DOHH2 (cell line): Measurements from ENCODE around the gene CHSY1.

Experiments
- H3F3A ChIP-seq: fragments of 200-600 bp; sonication (generic), shearing (Covaris generic); 2 replicates; pipeline ENCODE4 v1.6.0; 2016; ENCODE audit warnings: antibody characterized with exemption, mild to moderate bottlenecking; ENCODE audit not compliant: control insufficient read depth, insufficient read depth
- H3K27ac ChIP-seq: fragments of 200-600 bp; sonication (generic); 2 replicates; pipeline ENCODE4 v1.5.1; 2014; ENCODE audit warnings: low read depth, mild to moderate bottlenecking, low read length, moderate library complexity
- H3K27me3 ChIP-seq: fragments of 200-600 bp; sonication (generic); 2 replicates; pipeline ENCODE4 v1.6.1; 2014; ENCODE audit warnings: mild to moderate bottlenecking, low read length, mixed read lengths; ENCODE audit not compliant: control insufficient read depth
- H3K36me3 ChIP-seq: fragments of 200-600 bp; sonication (generic); 2 replicates; pipeline ENCODE4 v1.6.1; 2014; ENCODE audit warnings: mild to moderate bottlenecking, low read length, moderate library complexity, mixed read lengths; ENCODE audit not compliant: control insufficient read depth
- H3K4me1 ChIP-seq: fragments of 200-600 bp; sonication (generic); 2 replicates; pipeline ENCODE4 v1.6.1; 2014; ENCODE audit warnings: mild to moderate bottlenecking, low read length, mixed read lengths; ENCODE audit not compliant: control insufficient read depth
- H3K4me2 ChIP-seq: fragments of 200-600 bp; sonication (generic); 2 replicates; pipeline ENCODE4 v1.6.0; 2014; ENCODE audit warnings: mild to moderate bottlenecking, low read length, moderate library complexity
- H3K4me3 ChIP-seq: fragments of 200-600 bp; sonication (generic); 2 replicates; pipeline ENCODE4 v1.5.1; 2014; ENCODE audit warnings: mild to moderate bottlenecking, low read length, mixed read lengths
- H3K79me2 ChIP-seq: fragments of 200-600 bp; sonication (generic); 2 replicates; pipeline ENCODE4 v1.6.1; 2014; ENCODE audit warnings: mild to moderate bottlenecking, low read length, mixed read lengths; ENCODE audit not compliant: control insufficient read depth
- H3K9me2 ChIP-seq: fragments of 200-600 bp; sonication (generic); replicated peaks from 2 replicates; pipeline ENCODE4 v1.6.1; 2014; ENCODE audit warnings: mild to moderate bottlenecking, low read length, mixed read lengths; ENCODE audit not compliant: control insufficient read depth
- H3K9me3 ChIP-seq: fragments of 200-600 bp; sonication (generic); 2 replicates; pipeline ENCODE4 v1.6.1; 2014; ENCODE audit warnings: antibody characterized with exemption, low read length, mixed read lengths; ENCODE audit not compliant: control insufficient read depth, insufficient read depth
- H4K20me1 ChIP-seq: fragments of 200-600 bp; sonication (generic); 2 replicates; pipeline ENCODE4 v1.6.0; 2014; ENCODE audit warnings: low read depth, mild to moderate bottlenecking, antibody characterized with exemption, low read length, moderate library complexity; ENCODE audit not compliant: control insufficient read depth, insufficient read depth
- CTCF ChIP-seq: fragments of 200-600 bp; sonication (generic); IDR thresholded peaks from one replicate; pipeline ENCODE4 v1.5.1; 2014; ENCODE audit warnings: antibody characterized with exemption, mild to moderate bottlenecking, low read depth, low read length; ENCODE audit not compliant: poor library complexity, severe bottlenecking
- EZH2phosphoT487 ChIP-seq: fragments of 200-600 bp; sonication (generic); IDR thresholded peaks from 2 replicates; pipeline ENCODE4 v1.6.1; 2017; ENCODE audit warnings: borderline replicate concordance, mild to moderate bottlenecking, antibody characterized with exemption, low read length, moderate library complexity, mixed read lengths

The CHSY1 gene

DNA sequence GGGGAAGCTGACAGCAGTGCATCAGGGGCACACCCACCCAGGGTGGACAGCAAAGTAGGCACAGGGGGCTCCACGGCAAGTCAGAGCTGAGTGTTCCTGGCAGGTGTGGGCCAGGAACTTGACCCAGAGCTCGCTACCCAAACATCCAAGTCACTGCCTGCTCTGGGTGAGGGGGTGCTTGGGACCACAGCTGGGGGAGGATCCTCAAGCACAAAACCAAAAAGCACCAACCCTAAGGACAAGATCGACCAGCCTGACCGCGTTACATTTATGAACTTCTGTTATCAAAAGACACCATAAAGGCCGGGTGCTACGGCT, 101.2 kb downstream of the CHSY1 start:
- Histone ChIP-seq H3K79me2 (no peaks in the 10 kb centered on the region), H3K4me2 (peak overlapping the region; percentile 62), H3K9me3 (no peaks in the 10 kb centered on the region), H3K4me1 (peaks cover 39% of the 10 kb centered on the region), H4K20me1 (no peaks in the 10 kb centered on the region), H3K9me2 (no peaks in the 10 kb centered on the region), H3K36me3 (no peaks in the 10 kb centered on the region), H3K27ac (no peak overlapping the region), H3F3A (peaks cover 6% of the 10 kb centered on the region), H3K4me3 (peak overlapping the region; percentile 22; the same call in 1 of the 2 replicates), H3K27me3 (peaks cover 3% of the 10 kb centered on the region; the same call in 1 of the 2 replicates)
- TF ChIP-seq EZH2phosphoT487 = no peak
- no peak for TF ChIP-seq CTCF

DNA sequence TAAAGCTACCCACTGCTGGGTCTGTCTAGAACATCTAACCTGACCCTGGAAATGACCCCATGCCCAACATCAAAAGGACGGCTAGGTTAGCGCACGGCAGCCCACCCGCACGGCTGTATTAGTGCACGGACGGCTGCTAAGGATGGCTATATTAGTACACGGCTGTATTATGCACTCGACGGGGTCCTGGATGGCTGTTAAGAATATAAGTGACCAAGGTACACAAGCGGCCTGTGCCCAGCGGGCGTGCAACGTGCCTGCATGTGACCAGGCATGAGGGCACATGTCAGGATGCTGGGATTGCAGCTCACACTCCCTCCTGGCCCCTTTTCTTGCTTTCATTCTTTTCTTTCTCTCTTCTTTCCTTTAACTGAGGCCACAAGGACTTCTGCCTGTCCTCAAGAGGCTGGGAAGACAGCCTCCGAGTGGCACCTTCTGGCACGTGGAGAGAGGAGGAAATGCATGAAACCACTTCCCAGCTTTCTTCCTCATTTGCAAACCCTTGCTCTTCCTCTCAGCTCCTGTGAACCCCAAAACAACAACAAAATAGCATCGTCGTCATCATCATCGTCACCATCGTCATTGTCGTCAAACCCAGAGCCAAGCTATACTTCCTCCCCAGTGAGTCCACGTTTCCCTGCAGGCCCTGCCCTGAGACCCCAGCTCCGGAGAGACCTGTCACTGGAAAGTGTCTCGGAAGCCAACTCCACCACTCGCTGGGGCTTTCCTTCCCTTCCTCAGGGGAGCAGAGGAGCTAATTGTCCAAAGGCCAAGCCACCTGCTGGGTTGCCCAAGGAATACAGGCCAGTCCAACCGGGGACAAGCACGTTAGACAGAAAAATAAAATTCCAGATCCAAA, 101.8 kb downstream of the CHSY1 start:
- no peaks in the 10 kb centered on the region for H3K9me2 ChIP-seq
- no peaks in the 10 kb centered on the region for H3K9me3 ChIP-seq
- peaks cover 39% of the 10 kb centered on the region for H3K4me1 ChIP-seq
- H4K20me1 ChIP-seq = no peaks in the 10 kb centered on the region
- peak overlapping the region; percentile 62 for H3K4me2 ChIP-seq
- H3K27me3 ChIP-seq = peaks cover 3% of the 10 kb centered on the region; the same call in 1 of the 2 replicates
- H3K79me2 ChIP-seq = no peaks in the 10 kb centered on the region
- TF ChIP-seq EZH2phosphoT487 (no peak), CTCF (no peak)
- H3F3A ChIP-seq = peaks cover 6% of the 10 kb centered on the region
- H3K4me3 ChIP-seq = no peak overlapping the region
- no peak overlapping the region for H3K27ac ChIP-seq
- no peaks in the 10 kb centered on the region for H3K36me3 ChIP-seq

DNA sequence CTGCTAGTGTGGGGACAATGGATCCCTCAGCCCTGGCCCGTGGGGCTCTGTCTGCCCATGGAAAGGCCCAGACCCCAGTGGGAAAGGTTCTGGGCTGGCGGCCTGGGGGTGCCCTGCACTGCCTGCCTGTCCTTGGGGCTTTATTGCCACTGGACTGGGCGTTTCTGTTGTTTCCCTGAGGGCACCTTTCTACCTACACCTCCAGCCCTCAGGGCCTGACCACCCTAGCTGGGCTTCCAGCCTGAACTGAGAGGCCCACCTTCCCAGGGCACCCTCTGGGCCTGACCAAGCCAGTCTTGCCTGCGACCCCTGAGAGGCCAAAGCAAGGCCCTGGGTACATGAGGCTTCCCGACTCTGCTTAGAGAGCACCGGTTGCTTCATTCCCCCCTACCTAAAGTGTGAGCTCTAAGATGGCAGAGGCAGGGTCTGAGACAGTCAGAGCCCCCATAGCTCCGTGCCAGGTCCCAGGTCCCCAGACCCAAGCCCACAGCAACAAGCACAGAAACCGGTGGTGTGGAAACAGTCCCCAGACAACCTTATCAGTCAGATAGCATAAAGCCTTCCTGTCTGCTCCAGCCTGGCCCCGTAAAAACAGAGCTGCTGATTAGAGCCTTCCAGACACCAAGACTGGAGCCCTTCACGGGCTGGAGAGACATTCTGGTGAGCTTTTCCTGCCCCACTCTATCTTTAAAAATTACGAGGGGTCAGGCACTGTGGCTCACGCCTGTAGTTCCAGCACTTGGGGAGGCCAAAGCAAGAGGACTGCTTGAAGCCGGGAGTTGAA, 102.8 kb downstream of the CHSY1 start:
- H3K36me3 ChIP-seq = no peaks in the 10 kb centered on the region
- H3K4me2 ChIP-seq = no peak overlapping the region
- TF ChIP-seq CTCF (no peak), EZH2phosphoT487 (no peak)
- no peak overlapping the region for H3K4me3 ChIP-seq
- H3K27ac ChIP-seq = no peak overlapping the region
- H3K27me3 ChIP-seq = peaks cover 3% of the 10 kb centered on the region; the same call in 1 of the 2 replicates
- no peaks in the 10 kb centered on the region for H3K9me2 ChIP-seq
- H3K9me3 ChIP-seq = no peaks in the 10 kb centered on the region
- peaks cover 39% of the 10 kb centered on the region for H3K4me1 ChIP-seq
- H4K20me1 ChIP-seq = no peaks in the 10 kb centered on the region
- no peaks in the 10 kb centered on the region for H3K79me2 ChIP-seq
- peaks cover 6% of the 10 kb centered on the region for H3F3A ChIP-seq
